NT2/D1 (cell line): Measurements from ENCODE around the gene AZU1.

Source experiments
- SUZ12 ChIP-seq: IDR thresholded peaks from 2 replicates; pipeline ENCODE4 v1.6.1; 2011; ENCODE audit not compliant: insufficient read length, insufficient read depth; ENCODE audit errors: extremely low read depth
- YY1 ChIP-seq: IDR thresholded peaks from 2 replicates; pipeline ENCODE4 v1.6.1; 2011; ENCODE audit not compliant: insufficient read length, insufficient read depth
- ZNF274 ChIP-seq: IDR thresholded peaks from 2 replicates; pipeline ENCODE4 v1.6.1; 2011; ENCODE audit warnings: mild to moderate bottlenecking, low read depth, low read length

GRCh38 chr19:867301-867793 is 39.7 kb downstream of the AZU1 start:
- TF ChIP-seq ZNF274 (no peak), YY1 (no peak), SUZ12 (no peak)
